ENCODE data around the gene GIMAP5. TPM values are rescaled to one million over a fixed set of nuclear protein-coding genes. Genes with fewer than 3 reads are reported as not detected.
"Not testable (repeated sequence)": the region's sequence is repeated elsewhere in the genome, so short reads cannot be mapped to it uniquely, and the experiment has no call there.

The GIMAP5 gene
- polyA plus RNA-seq, 1 donor from 2014 or later, result not detected

- Histone ChIP-seq H3K4me2 (ENCODE audit: low read length) (no peak overlapping the region), H4K20me1 (ENCODE audit: insufficient read depth) (no peaks in the 10 kb centered on the region), H3K9ac (ENCODE audit: low read length) (no peak overlapping the region), H3K9me3 (ENCODE audit: low read length) (no peaks in the 10 kb centered on the region), H3K27me3 (ENCODE audit: insufficient read depth, low read depth, low read length) (no peaks in the 10 kb centered on the region), H3K36me3 (ENCODE audit: insufficient read depth, low read length) (no peaks in the 10 kb centered on the region), H3K9me2 (ENCODE audit: insufficient read depth, low read length) (no peaks in the 10 kb centered on the region), H3F3A (ENCODE audit: insufficient read depth, low read length, poor library complexity, severe bottlenecking) (no peaks in the 10 kb centered on the region), H3K79me2 (replicated peaks; ENCODE audit: insufficient read depth, low read length) (no peaks in the 10 kb centered on the region), H3K27ac (ENCODE audit: low read length) (no peak overlapping the region), H2AFZ (ENCODE audit: low read depth, low read length) (no peak overlapping the region), H3K4me3 (ENCODE audit: low read length) (no peak overlapping the region)
- TF ChIP-seq TAF1 (IDR thresholded peaks at IDR 0.05; ENCODE audit: low read depth) (no peak), REST (IDR thresholded peaks at IDR 0.05; ENCODE audit: borderline replicate concordance) (no peak), EP300 (conservative IDR thresholded peaks at IDR 0.05; ENCODE audit: poor library complexity, severe bottlenecking) (no peak), EZH2 (IDR thresholded peaks at IDR 0.05; ENCODE audit: borderline replicate concordance, insufficient read depth, low read length, poor library complexity, severe bottlenecking) (no peak), POLR2AphosphoS5 (IDR thresholded peaks at IDR 0.05) (no peak), MXI1 (conservative IDR thresholded peaks at IDR 0.05; ENCODE audit: poor library complexity, severe bottlenecking) (no peak), CTCF (IDR thresholded peaks at IDR 0.05; ENCODE audit: poor library complexity, severe bottlenecking) (no peak), SMC3 (conservative IDR thresholded peaks at IDR 0.05; ENCODE audit: poor library complexity) (no peak), RAD21 (conservative IDR thresholded peaks at IDR 0.05) (no peak)
Measured at GRCh38 chr7:150769768-150770167, 32.5 kb downstream of the GIMAP5 start.

GRCh38 chr7:150774131-150774530 is 36.9 kb downstream of the GIMAP5 start:
- not testable (repeated sequence) for H3K9me2 ChIP-seq (ENCODE audit: insufficient read depth, low read length); H3F3A ChIP-seq (ENCODE audit: insufficient read depth, low read length, poor library complexity, severe bottlenecking); H3K9ac ChIP-seq (ENCODE audit: low read length); H4K20me1 ChIP-seq (ENCODE audit: insufficient read depth); H3K27me3 ChIP-seq (ENCODE audit: insufficient read depth, low read depth, low read length); H3K79me2 ChIP-seq (replicated peaks; ENCODE audit: insufficient read depth, low read length); H3K4me3 ChIP-seq (ENCODE audit: low read length); H3K9me3 ChIP-seq (ENCODE audit: low read length); H3K27ac ChIP-seq (ENCODE audit: low read length); H3K4me2 ChIP-seq (ENCODE audit: low read length); H3K36me3 ChIP-seq (ENCODE audit: insufficient read depth, low read length); H2AFZ ChIP-seq (ENCODE audit: low read depth, low read length)
